GM12892 (cell line): ENCODE data around the gene TAS2R60.

Experiments used
- POLR2AphosphoS5 ChIP-seq: IDR thresholded peaks from 2 replicates; pipeline ENCODE4 v1.6.1; 2011; ENCODE audit warnings: low read depth, low read length, control low read depth
- TAF1 ChIP-seq: IDR thresholded peaks from 2 replicates; pipeline ENCODE4 v1.6.1; 2011; ENCODE audit warnings: low read depth, mild to moderate bottlenecking, control low read depth, low read length, borderline replicate concordance

GRCh38 chr7:143485500-143485899 lies 42.2 kb downstream of the TAS2R60 start:
- TF ChIP-seq TAF1: no peak
- no peak for TF ChIP-seq POLR2AphosphoS5
